Bronchial epithelial cell (primary cell): ENCODE results near the gene GPR21. TPM values are rescaled to one million over a fixed set of nuclear protein-coding genes. Genes with fewer than 3 reads are reported as not detected.

Source experiments
- DNase-seq: peaks from one replicate; pipeline ENCODE4 v3.0.0-alpha.2; 2010; ENCODE audit warnings: low read depth
- FAIRE-seq: peaks from 2 replicates; lab custom pipeline; 2011; peaks lifted over from hg19 to GRCh38; lab: Jason Lieb, UNC
- H3K27me3 ChIP-seq: 2 replicates; pipeline ENCODE4 v1.5.1; 2011; ENCODE audit warnings: low read length; ENCODE audit not compliant: control insufficient read depth, insufficient read depth
- H3K36me3 ChIP-seq: 2 replicates; pipeline ENCODE4 v1.5.1; 2011; ENCODE audit warnings: low read length; ENCODE audit not compliant: control insufficient read depth, insufficient read depth
- H3K4me3 ChIP-seq: 2 replicates; pipeline ENCODE4 v1.5.1; 2011; ENCODE audit warnings: mild to moderate bottlenecking, low read depth, low read length, control low read depth
- total RNA-seq: library from RNA; depleted of rRNA; stranded (reverse); fragments of >200 nt; gene quantifications from 2 replicates; pipeline ENCODE4 v1.2.1, GENCODE V29; 2014
- TF ChIP-seq, protein P1 (sequence below): IDR thresholded peaks from 2 replicates; pipeline ENCODE4 v1.5.1; 2011; ENCODE audit warnings: mild to moderate bottlenecking, moderate library complexity, low read length, control low read depth, inconsistent platforms; ENCODE audit not compliant: insufficient read depth, severe bottlenecking

The GPR21 gene
- total RNA-seq, 1 donor from 2014 or later: 1.3 TPM

- peaks cover 3% of the 10 kb centered on the region for H3K36me3 ChIP-seq
Observed at GRCh38 chr9:123007269-123007668, 26.2 kb upstream of the GPR21 start.

GRCh38 chr9:123008909-123009308, 24.6 kb upstream of the GPR21 start:
- FAIRE-seq (no peak), DNase-seq (no peak)
- no peak overlapping the region for H3K4me3 ChIP-seq
- H3K36me3 ChIP-seq: peaks cover 3% of the 10 kb centered on the region
- H3K27me3 ChIP-seq: no peaks in the 10 kb centered on the region
- TF ChIP-seq, protein P1, sequence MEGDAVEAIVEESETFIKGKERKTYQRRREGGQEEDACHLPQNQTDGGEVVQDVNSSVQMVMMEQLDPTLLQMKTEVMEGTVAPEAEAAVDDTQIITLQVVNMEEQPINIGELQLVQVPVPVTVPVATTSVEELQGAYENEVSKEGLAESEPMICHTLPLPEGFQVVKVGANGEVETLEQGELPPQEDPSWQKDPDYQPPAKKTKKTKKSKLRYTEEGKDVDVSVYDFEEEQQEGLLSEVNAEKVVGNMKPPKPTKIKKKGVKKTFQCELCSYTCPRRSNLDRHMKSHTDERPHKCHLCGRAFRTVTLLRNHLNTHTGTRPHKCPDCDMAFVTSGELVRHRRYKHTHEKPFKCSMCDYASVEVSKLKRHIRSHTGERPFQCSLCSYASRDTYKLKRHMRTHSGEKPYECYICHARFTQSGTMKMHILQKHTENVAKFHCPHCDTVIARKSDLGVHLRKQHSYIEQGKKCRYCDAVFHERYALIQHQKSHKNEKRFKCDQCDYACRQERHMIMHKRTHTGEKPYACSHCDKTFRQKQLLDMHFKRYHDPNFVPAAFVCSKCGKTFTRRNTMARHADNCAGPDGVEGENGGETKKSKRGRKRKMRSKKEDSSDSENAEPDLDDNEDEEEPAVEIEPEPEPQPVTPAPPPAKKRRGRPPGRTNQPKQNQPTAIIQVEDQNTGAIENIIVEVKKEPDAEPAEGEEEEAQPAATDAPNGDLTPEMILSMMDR: no peak

More at GRCh38 chr9:123007269-123007668, 26.2 kb upstream of the GPR21 start:
- no peaks in the 10 kb centered on the region for H3K27me3 ChIP-seq
- no peak overlapping the region for H3K4me3 ChIP-seq
- TF ChIP-seq, protein P1: no peak
- DNase-seq (no peak), FAIRE-seq (no peak)

DNA sequence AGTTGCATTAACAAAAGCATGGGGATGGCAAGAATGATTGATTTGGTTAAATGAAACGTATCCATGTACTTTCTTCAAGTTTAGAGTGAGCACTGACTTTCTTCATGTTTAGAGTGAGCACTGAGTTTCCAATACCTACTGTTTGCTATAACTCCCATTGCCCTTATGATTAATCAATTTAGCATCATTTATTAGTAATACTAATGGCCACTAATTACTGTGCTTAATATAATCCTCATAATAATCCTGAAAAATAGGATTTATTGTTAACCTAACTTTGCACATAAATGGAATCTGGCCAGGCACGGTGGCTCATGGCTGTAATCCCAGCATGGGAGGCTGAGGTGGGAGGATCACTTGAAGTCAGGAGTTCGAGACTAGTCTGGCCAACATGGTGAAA, 22.1 kb upstream of the GPR21 start:
- FAIRE-seq: no peak
- H3K4me3 ChIP-seq: no peak overlapping the region
- TF ChIP-seq, protein P1: no peak
- DNase-seq: no peak
- H3K36me3 ChIP-seq: peaks cover 1% of the 10 kb centered on the region
- no peaks in the 10 kb centered on the region for H3K27me3 ChIP-seq

GRCh38 chr9:123011878-123012528, 21.5 kb upstream of the GPR21 start:
- FAIRE-seq (no peak), DNase-seq (no peak)
- Histone ChIP-seq H3K4me3 (no peak overlapping the region), H3K27me3 (no peaks in the 10 kb centered on the region), H3K36me3 (peaks cover 1% of the 10 kb centered on the region)
- TF ChIP-seq, protein P1: no peak

DNA sequence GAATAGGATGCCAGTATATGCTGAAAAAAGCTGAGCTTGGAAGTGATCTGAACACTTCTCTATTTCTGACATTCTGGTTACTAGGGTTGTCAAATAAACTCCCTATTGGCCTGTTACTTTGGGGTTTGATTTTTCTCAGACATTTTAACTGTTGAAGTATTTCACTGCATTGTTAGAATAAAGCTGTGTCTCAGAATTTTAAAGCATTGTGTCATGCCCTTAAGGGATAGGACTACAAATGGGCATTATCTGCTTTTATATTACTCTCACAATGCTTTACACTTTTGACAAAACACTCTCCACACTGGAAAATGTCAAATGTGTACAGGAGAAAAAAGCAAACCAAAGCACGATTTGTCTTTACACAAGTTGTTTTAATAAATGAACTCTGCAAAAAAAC, 16.8 kb upstream of the GPR21 start:
- no peak for DNase-seq
- Histone ChIP-seq H3K4me3 (no peak overlapping the region), H3K36me3 (peaks cover 1% of the 10 kb centered on the region), H3K27me3 (no peaks in the 10 kb centered on the region)
- TF ChIP-seq, protein P1: no peak
- FAIRE-seq: no peak

DNA sequence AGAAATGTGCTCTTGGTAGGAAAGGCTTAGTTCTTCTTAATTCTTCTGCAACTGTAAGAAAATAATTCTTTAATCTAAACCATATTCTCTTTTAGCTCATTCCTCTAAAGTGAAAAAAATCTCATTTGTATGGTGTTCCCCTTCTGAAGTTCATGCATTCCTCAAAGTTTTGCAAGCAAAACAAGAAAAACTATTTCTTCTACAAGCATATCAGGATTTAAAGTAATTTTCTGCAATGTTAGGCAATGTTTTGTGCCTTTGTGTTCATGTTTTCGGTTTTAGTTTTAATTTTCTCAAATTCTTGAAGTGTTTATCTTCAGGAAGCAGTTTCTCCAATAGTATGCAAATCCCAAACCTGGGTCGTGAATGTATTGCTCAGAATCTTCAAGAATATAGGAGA, 12.7 kb upstream of the GPR21 start:
- H3K4me3 ChIP-seq: no peak overlapping the region
- TF ChIP-seq, protein P1: no peak
- peaks cover 1% of the 10 kb centered on the region for H3K36me3 ChIP-seq
- no peaks in the 10 kb centered on the region for H3K27me3 ChIP-seq
- FAIRE-seq (no peak), DNase-seq (no peak)
